KG1 (cell line): Measurements from ENCODE around the gene PLVAP.

Experiments used
- DNase-seq: peaks from one replicate; lab custom pipeline; 2025; lab: John Stamatoyannopoulos, UW

The PLVAP gene

GRCh38 chr19:17333611-17334413, 43.3 kb downstream of the PLVAP start:
- DNase-seq = no peak

GRCh38 chr19:17332677-17333581, 44.2 kb downstream of the PLVAP start:
- DNase-seq = no peak

- DNase-seq = no peak
Measured at GRCh38 chr19:17332360-17332676, 44.8 kb downstream of the PLVAP start.

- no peak for DNase-seq
Measured at GRCh38 chr19:17331045-17331558, 46.0 kb downstream of the PLVAP start.

- no peak for DNase-seq
Measured at GRCh38 chr19:17330262-17331044, 46.7 kb downstream of the PLVAP start.

- DNase-seq = no peak
Measured at GRCh38 chr19:17329366-17330261, 47.5 kb downstream of the PLVAP start.

GRCh38 chr19:17328517-17329365, 48.4 kb downstream of the PLVAP start:
- DNase-seq = no peak

GRCh38 chr19:17327654-17328516, 49.3 kb downstream of the PLVAP start:
- no peak for DNase-seq

GRCh38 chr19:17327068-17327653, 50.0 kb downstream of the PLVAP start:
- DNase-seq = no peak

- DNase-seq = no peak
Measured at GRCh38 chr19:17326595-17326966, 50.6 kb downstream of the PLVAP start.

GRCh38 chr19:17325881-17326594, 51.1 kb downstream of the PLVAP start:
- DNase-seq = no peak

- DNase-seq = no peak
Measured at GRCh38 chr19:17325133-17325532, 52.0 kb downstream of the PLVAP start.

GRCh38 chr19:17324357-17325114, 52.6 kb downstream of the PLVAP start:
- DNase-seq = no peak

GRCh38 chr19:17323964-17324332, 53.2 kb downstream of the PLVAP start:
- no peak for DNase-seq

GRCh38 chr19:17323300-17323963, 53.7 kb downstream of the PLVAP start:
- DNase-seq = no peak

GRCh38 chr19:17322854-17323253, 54.3 kb downstream of the PLVAP start:
- DNase-seq = no peak
